Astrocyte of the spinal cord (primary cell): ENCODE data around the gene RMND5A.

Experiments used
- DNase-seq: peaks from one replicate; pipeline ENCODE4 v3.0.0; 2011; ENCODE audit warnings: low read depth, low spot score
- H3K4me3 ChIP-seq: 2 replicates; pipeline ENCODE4 v1.5.1; 2011; ENCODE audit warnings: low read depth, mild to moderate bottlenecking, low read length, moderate library complexity
- CTCF ChIP-seq: IDR thresholded peaks from 2 replicates; pipeline ENCODE4 v1.5.1; 2012; ENCODE audit warnings: low read depth, mild to moderate bottlenecking, low read length, inconsistent platforms
- in situ Hi-C: cut with HindIII; loops from 2 replicates; pipeline ENCODE4 v1.10.0; 2017; ENCODE audit warnings: low sequenced_read_pairs

RMND5A gene

GRCh38 chr2:86779971-86780370 lies 59.9 kb downstream of the RMND5A start:
- TF ChIP-seq CTCF: no peak
- in situ Hi-C loops: no loop called here
- DNase-seq: no peak
- H3K4me3 ChIP-seq: no peak overlapping the region

- no peak for TF ChIP-seq CTCF
- no peak for DNase-seq
- in situ Hi-C loops: no loop called here
- no peak overlapping the region for H3K4me3 ChIP-seq
Observed at GRCh38 chr2:86781363-86781762, 61.3 kb downstream of the RMND5A start.

- H3K4me3 ChIP-seq: no peak overlapping the region
- no peak for TF ChIP-seq CTCF
- in situ Hi-C loops: no loop called here
- DNase-seq: no peak
Observed at GRCh38 chr2:86782748-86783147, 62.7 kb downstream of the RMND5A start.

- in situ Hi-C loops: no loop called here
- H3K4me3 ChIP-seq: no peak overlapping the region
- DNase-seq: no peak
- TF ChIP-seq CTCF: no peak
Observed at GRCh38 chr2:86783615-86784339, 63.7 kb downstream of the RMND5A start.

- in situ Hi-C loops: no loop called here
- TF ChIP-seq CTCF: no peak
- H3K4me3 ChIP-seq: no peak overlapping the region
- no peak for DNase-seq
Observed at GRCh38 chr2:86785456-86785855, 65.4 kb downstream of the RMND5A start.

GRCh38 chr2:86786001-86786536 lies 66.0 kb downstream of the RMND5A start:
- no peak for TF ChIP-seq CTCF
- no peak for DNase-seq
- in situ Hi-C loops: no loop called here
- no peak overlapping the region for H3K4me3 ChIP-seq

GRCh38 chr2:86787736-86788135 lies 67.6 kb downstream of the RMND5A start:
- no peak overlapping the region for H3K4me3 ChIP-seq
- TF ChIP-seq CTCF: no peak
- DNase-seq: no peak
- in situ Hi-C loops: no loop called here
